ENCODE results near the gene MPEG1.

MPEG1 gene

DNA sequence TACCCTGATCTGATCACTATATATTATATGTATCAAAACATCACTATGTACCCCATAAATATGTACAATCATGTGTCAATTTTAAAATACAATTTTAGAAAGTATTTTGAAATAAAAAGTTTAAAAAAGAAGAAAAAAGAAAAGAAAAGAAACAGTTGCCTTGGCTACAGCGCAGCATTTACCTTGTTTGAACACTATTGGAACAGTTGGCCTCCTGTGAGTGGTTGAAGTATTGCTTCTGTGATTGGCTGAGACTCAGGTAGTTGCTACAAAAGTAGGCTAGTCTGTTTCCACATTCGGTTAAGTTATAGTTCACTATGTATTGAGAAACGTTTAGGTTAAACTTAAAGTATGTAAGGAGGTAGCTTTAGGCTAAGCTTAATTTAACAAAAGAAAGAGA, 48.7 kb downstream of the MPEG1 start:
- DNase-seq (ENCODE audit: low read depth in 2 of 2): no peak

Measured in stimulated activated CD8-positive, alpha-beta memory T cell treated with anti-CD3 and anti-CD28 coated beads, Interleukin-7, amount 100 ng/mL, for 4 hours (primary cell).